ENCODE measurements around the gene LYRM7.
A peak's percentile ranks its signal among the peaks of the same experiment; 100 is the strongest.

The LYRM7 gene

DNA sequence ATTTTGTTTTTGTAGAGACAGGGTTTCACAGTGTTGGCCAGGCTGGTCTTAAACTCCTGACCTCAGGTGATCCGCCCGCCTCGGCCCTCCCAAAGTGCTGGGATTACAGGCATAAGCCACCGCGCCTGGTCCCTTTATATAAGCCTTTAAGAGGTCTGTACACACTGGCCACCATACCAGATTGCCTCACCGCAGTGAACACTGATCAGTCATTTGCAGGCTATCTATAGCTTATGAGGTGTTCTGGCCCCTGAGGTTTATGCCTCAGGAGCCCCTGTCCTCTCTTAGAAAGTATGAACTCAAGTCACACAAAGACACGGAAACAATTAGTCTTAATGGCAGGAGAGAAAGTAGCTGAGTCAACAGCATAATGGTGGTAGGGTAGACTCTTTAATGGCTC is 20.3 kb upstream of the LYRM7 start:
- TF ChIP-seq, protein P1, sequence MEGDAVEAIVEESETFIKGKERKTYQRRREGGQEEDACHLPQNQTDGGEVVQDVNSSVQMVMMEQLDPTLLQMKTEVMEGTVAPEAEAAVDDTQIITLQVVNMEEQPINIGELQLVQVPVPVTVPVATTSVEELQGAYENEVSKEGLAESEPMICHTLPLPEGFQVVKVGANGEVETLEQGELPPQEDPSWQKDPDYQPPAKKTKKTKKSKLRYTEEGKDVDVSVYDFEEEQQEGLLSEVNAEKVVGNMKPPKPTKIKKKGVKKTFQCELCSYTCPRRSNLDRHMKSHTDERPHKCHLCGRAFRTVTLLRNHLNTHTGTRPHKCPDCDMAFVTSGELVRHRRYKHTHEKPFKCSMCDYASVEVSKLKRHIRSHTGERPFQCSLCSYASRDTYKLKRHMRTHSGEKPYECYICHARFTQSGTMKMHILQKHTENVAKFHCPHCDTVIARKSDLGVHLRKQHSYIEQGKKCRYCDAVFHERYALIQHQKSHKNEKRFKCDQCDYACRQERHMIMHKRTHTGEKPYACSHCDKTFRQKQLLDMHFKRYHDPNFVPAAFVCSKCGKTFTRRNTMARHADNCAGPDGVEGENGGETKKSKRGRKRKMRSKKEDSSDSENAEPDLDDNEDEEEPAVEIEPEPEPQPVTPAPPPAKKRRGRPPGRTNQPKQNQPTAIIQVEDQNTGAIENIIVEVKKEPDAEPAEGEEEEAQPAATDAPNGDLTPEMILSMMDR (IDR thresholded peaks at IDR 0.05; ENCODE audit: extremely low read depth, missing control alignments), result no peak

GRCh38 chr5:131151216-131151615 is 19.5 kb upstream of the LYRM7 start:
- TF ChIP-seq, protein P1 (IDR thresholded peaks at IDR 0.05; ENCODE audit: extremely low read depth, missing control alignments), result no peak

More for the DNA sequence above, 20.3 kb upstream of the LYRM7 start:
- no peak for DNase-seq (ENCODE audit: low spot score)

GRCh38 chr5:131156385-131156784 is 14.4 kb upstream of the LYRM7 start:
- TF ChIP-seq, protein P1 (IDR thresholded peaks at IDR 0.05; ENCODE audit: extremely low read depth, missing control alignments), result no peak
- DNase-seq (ENCODE audit: low spot score), result no peak

More at GRCh38 chr5:131151216-131151615, 19.5 kb upstream of the LYRM7 start:
- no peak for DNase-seq (ENCODE audit: low spot score)

GRCh38 chr5:131156957-131157356 is 13.8 kb upstream of the LYRM7 start:
- no peak for DNase-seq (ENCODE audit: low spot score)
- TF ChIP-seq, protein P1 (IDR thresholded peaks at IDR 0.05; ENCODE audit: extremely low read depth, missing control alignments), result no peak

DNA sequence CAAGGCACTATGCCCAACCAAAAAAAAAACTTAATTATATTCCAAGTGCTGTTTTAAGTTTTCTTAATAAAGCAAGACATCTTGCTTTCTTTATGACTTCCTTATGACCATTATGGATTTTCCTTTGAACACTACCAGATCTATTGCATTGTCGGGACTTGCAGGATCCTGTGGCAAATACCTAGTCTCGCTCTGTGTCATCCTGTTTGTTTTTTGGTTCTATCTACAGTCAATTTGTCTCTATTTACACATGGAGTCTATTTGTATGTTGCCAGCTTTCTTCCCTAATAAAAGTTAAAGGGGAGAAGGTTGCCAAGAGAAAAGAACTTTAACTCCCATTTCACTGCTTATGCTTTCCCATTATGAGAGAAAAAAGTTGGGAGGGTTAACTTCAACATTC is 10.6 kb upstream of the LYRM7 start:
- TF ChIP-seq, protein P1 (IDR thresholded peaks at IDR 0.05; ENCODE audit: extremely low read depth, missing control alignments), result no peak
- no peak for DNase-seq (ENCODE audit: low spot score)

GRCh38 chr5:131163276-131164119 is 7.2 kb upstream of the LYRM7 start:
- DNase-seq (ENCODE audit: low spot score), result no peak
- TF ChIP-seq, protein P1 (IDR thresholded peaks at IDR 0.05; ENCODE audit: extremely low read depth, missing control alignments), result no peak

GRCh38 chr5:131164191-131165118 is 6.3 kb upstream of the LYRM7 start:
- TF ChIP-seq, protein P1 (IDR thresholded peaks at IDR 0.05; ENCODE audit: extremely low read depth, missing control alignments), result no peak
- DNase-seq (ENCODE audit: low spot score), result peak; percentile 81

Data from GM20000 (cell line).